ENCODE measurements around the gene HHAT. TPM values are rescaled to one million over a fixed set of nuclear protein-coding genes. Genes with fewer than 3 reads are reported as not detected.

The HHAT gene
- total and polyA plus RNA-seq, 2 of the 4 experiments (the other 2 are of a cell fraction), result 1.7 to 2.5 TPM

- no peak overlapping the region for H4K8ac ChIP-seq (ENCODE audit: low read depth in 2 of 2, low read length in 2 of 2)
- no peak overlapping the region for H3K18ac ChIP-seq (ENCODE audit: low read depth, low read length)
- no peak overlapping the region for H2BK120ac ChIP-seq (ENCODE audit: low read depth, low read length)
- no peak overlapping the region for H2BK5ac ChIP-seq (ENCODE audit: low read depth, low read length, poor library complexity, severe bottlenecking)
- H3K4me2 ChIP-seq (ENCODE audit: low read depth, low read length), result no peak overlapping the region
- H3K23ac ChIP-seq (ENCODE audit: low read depth, low read length), result no peak overlapping the region
- no peak overlapping the region for H3K9ac ChIP-seq (ENCODE audit: low read depth, low read length)
- H2AFZ ChIP-seq (replicated peaks; ENCODE audit: low read length, poor library complexity), result peak overlapping the region; percentile 27
- no peaks in the 10 kb centered on the region for H4K20me1 ChIP-seq (ENCODE audit: insufficient read depth, low read length)
- intact Hi-C loops (cut with micrococcal nuclease) (no loop called here), dilution Hi-C loops (cut with HindIII; ENCODE audit: low sequenced_read_pairs, unreplicated experiment) (no loop called here), in situ Hi-C loops (cut with MboI; ENCODE audit: low sequenced_read_pairs) (no loop called here)
- H3K4me3 ChIP-seq (ENCODE audit: insufficient read depth, low read depth, low read length), result no peak overlapping the region
- H2BK15ac ChIP-seq (ENCODE audit: low read depth, low read length), result no peak overlapping the region
- no peak overlapping the region for H3K27ac ChIP-seq (ENCODE audit: insufficient read depth, low read length)
- H3K4me1 ChIP-seq (ENCODE audit: control insufficient read depth, insufficient read depth, low read length), result peaks cover 3% of the 10 kb centered on the region; the same call in 1 of the 2 replicates
- no peak overlapping the region for H2AK5ac ChIP-seq (ENCODE audit: low read depth, low read length)
- H3K14ac ChIP-seq (replicated peaks; ENCODE audit: low read depth, low read length), result no peak overlapping the region
- H2BK20ac ChIP-seq (ENCODE audit: low read depth, low read length), result no peak overlapping the region
- H3K9me3 ChIP-seq (ENCODE audit: control insufficient read depth, insufficient read depth, low read length), result no peaks in the 10 kb centered on the region
- 63% methylated on average over 4 of the region's 4 CpGs; no CpG with 5 or more reads in 1 of the 2 experiments for WGBS, 2 experiments (ENCODE audit: extremely low coverage in 2 of 2, insufficient read length in 1 of 2)
- ChIA-PET POLR2A (ENCODE audit: unreplicated experiment) (interaction anchor here (0.6 kb wide), 2 partner anchors 23 to 461 kb away, joined by 3 to 5 read pairs; no protein-coding TSS in a partner anchor), CTCF (interaction anchor here (0.6 to 1.0 kb wide), 3 partner anchors 9 to 124 kb away, joined by 3 read pairs; no protein-coding TSS in a partner anchor)
- TF ChIP-seq RFX5 (IDR thresholded peaks at IDR 0.05; ENCODE audit: low read depth, low read length) (no peak), MAFK (IDR thresholded peaks at IDR 0.05; ENCODE audit: low read depth, low read length) (no peak), NFE2L2 (IDR thresholded peaks at IDR 0.05; ENCODE audit: low read depth, low read length) (no peak), MAZ (IDR thresholded peaks at IDR 0.05; ENCODE audit: borderline replicate concordance, low read depth, low read length) (no peak), BHLHE40 (IDR thresholded peaks at IDR 0.05; ENCODE audit: low read depth, low read length) (no peak), MXI1 (IDR thresholded peaks at IDR 0.05; ENCODE audit: borderline replicate concordance, low read depth, low read length) (no peak), CHD1 (IDR thresholded peaks at IDR 0.05; ENCODE audit: low read depth, low read length) (no peak), FOS (IDR thresholded peaks at IDR 0.05; ENCODE audit: low read depth, low read length) (no peak), USF2 (IDR thresholded peaks at IDR 0.05; ENCODE audit: low read depth, low read length) (no peak), SMC3 (IDR thresholded peaks at IDR 0.05; ENCODE audit: low read depth, low read length) (no peak), CEBPB (IDR thresholded peaks at IDR 0.05; ENCODE audit: low read depth, low read length) (no peak), RAD21 (IDR thresholded peaks at IDR 0.05; ENCODE audit: low read length) (no peak), CTCF (conservative IDR thresholded peaks at IDR 0.05; ENCODE audit: low read depth, low read length) (no peak), RCOR1 (IDR thresholded peaks at IDR 0.05; ENCODE audit: insufficient replicate concordance, low read length) (no peak), POLR2A (IDR thresholded peaks at IDR 0.05; ENCODE audit: low read depth, low read length) (no peak), ELK1 (IDR thresholded peaks at IDR 0.05; ENCODE audit: borderline replicate concordance, low read depth, low read length) (no peak)
- 0 out of 2 replicates have a peak, but pooled peaks cover 2% of the 10 kb centered on the region for H3K27me3 ChIP-seq (ENCODE audit: control insufficient read depth, insufficient read depth, low read length)
- no peaks in the 10 kb centered on the region for H3K36me3 ChIP-seq (ENCODE audit: control insufficient read depth, insufficient read depth, low read length)
- H3K79me1 ChIP-seq (ENCODE audit: low read depth in 1 of 2, low read length in 2 of 2), result no peaks in the 10 kb centered on the region
- ATAC-seq (ENCODE audit: low read depth) (no peak), DNase-seq (no peak)
- BruUV-seq (replicated peaks), result no TSS peak
- H3K4ac ChIP-seq (ENCODE audit: low read depth, low read length), result no peak overlapping the region
- H3K9me1 ChIP-seq (ENCODE audit: insufficient read depth, low read length), result no peaks in the 10 kb centered on the region
- no peak overlapping the region for H4K91ac ChIP-seq (ENCODE audit: insufficient read depth, low read depth, low read length)
- H3K56ac ChIP-seq (ENCODE audit: extremely low read depth, insufficient read depth, low read length), result no peak overlapping the region
- H2AK9ac ChIP-seq (replicated peaks; ENCODE audit: low read depth, low read length, poor library complexity), result peak overlapping the region; percentile 17
- H4K5ac ChIP-seq (ENCODE audit: low read depth, low read length), result no peak overlapping the region
These were observed 40.7 kb downstream of the HHAT start for GRCh38 chr1:210369425-210369824.
